Activated naive CD4-positive, alpha-beta T cell treated with anti-CD3 and anti-CD28 coated beads, Interleukin-2, amount 50 U/mL, for 24 hours (primary cell): Measurements from ENCODE around the gene C1orf21.
"Not testable (repeated sequence)": the region's sequence is repeated elsewhere in the genome, so short reads cannot be mapped to it uniquely, and the experiment has no call there.

ENCODE experiments used
- H3K27ac Mint-ChIP-seq: one replicate; pipeline ENCODE4 v1.8.0; 2021; ENCODE audit warnings: mild to moderate bottlenecking, mixed read lengths
- H3K27me3 Mint-ChIP-seq: one replicate; pipeline ENCODE4 v1.8.0; 2021; ENCODE audit warnings: mixed read lengths
- H3K36me3 Mint-ChIP-seq: one replicate; pipeline ENCODE4 v1.8.0; 2021; ENCODE audit warnings: mixed read lengths
- H3K4me1 Mint-ChIP-seq: one replicate; pipeline ENCODE4 v1.8.0; 2021; ENCODE audit warnings: mixed read lengths
- H3K4me3 Mint-ChIP-seq: one replicate; pipeline ENCODE4 v1.8.0; 2021; ENCODE audit warnings: mild to moderate bottlenecking, mixed read lengths
- H3K9me3 Mint-ChIP-seq: one replicate; pipeline ENCODE4 v1.8.0; 2021; ENCODE audit warnings: mixed read lengths

Gene C1orf21

DNA sequence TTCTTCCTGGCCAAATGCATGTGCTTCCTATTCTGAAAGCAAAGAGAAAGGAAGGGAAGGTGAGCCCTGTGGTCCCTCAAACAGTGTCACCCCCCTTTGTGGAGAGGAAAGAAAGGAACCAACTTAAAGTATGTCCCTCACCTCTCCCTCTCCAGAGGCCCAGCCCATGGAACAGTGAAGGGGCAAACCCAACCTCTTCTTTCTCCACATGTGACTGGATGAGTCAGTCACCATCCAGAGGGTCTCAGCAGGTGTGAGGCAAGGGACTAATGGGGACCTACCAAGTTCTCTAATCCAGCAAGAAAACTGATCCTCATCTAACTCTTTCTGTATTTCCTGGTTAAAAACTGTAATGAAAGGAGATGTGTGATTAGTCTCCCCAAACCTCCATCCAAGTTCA is 222.2 kb downstream of the C1orf21 start:
- H3K4me1 Mint-ChIP-seq = no peaks in the 10 kb centered on the region
- H3K4me3 Mint-ChIP-seq = no peak overlapping the region
- no peak overlapping the region for H3K27ac Mint-ChIP-seq
- no peaks in the 10 kb centered on the region for H3K36me3 Mint-ChIP-seq
- H3K27me3 Mint-ChIP-seq = peaks cover 1% of the 10 kb centered on the region
- no peaks in the 10 kb centered on the region for H3K9me3 Mint-ChIP-seq

DNA sequence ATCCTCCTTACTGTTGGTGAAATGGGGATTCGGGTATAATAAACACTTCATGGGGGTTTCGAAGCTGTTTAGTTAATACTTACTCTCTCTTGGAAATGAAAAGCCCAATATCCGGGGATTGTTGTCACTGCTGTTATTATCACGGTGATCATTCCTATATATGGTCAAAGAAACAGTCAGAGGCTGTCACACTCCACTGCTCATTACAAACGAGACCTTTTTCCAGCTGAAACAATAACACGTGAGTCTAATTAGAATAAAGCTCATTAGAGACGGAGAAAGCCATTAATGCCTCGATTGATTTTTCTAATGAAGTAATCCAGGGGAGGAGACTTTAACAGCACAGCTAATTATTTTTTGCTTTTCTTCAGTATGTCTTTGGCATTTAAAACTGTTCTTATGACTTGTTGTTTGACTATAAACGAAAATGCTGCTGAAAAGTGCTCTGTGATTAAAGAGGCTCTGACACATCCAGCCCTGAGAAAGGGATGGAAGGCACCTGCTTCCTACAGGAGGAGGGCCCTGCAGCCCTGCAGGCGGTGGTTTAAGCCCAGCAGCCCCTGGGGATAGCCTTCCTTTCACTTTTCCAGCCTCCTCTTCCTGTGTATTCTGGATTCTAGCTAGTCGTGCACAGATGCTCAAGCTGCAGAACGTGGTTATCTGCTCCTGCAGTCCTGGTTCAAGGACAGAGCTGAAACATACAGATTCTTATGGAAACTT is 224.2 kb downstream of the C1orf21 start:
- no peaks in the 10 kb centered on the region for H3K36me3 Mint-ChIP-seq
- no peak overlapping the region for H3K27ac Mint-ChIP-seq

DNA sequence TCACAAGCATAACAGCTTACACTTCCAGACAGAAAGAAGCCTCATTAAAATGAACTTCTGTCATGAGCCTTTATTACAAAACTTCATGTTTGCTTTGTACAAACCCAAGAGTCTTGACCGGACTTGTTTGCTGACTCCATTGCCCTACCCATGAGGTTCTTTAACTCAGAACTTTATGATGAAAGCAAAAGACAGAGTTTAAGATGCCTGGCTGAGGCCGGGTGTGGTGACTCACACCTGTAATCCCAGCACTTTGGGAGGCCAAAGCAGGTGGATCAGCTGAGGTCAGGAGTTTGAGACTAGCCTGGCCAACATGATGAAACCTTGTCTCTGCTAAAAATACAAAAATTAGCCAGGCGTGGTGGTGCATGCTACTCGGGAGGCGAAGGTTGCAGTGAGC is 225.4 kb downstream of the C1orf21 start:
- H3K9me3 Mint-ChIP-seq, H3K4me1 Mint-ChIP-seq, H3K27me3 Mint-ChIP-seq, H3K4me3 Mint-ChIP-seq, H3K36me3 Mint-ChIP-seq, H3K27ac Mint-ChIP-seq: not testable (repeated sequence)

More for the DNA sequence above, 224.2 kb downstream of the C1orf21 start:
- Mint-ChIP-seq H3K4me3 (no peak overlapping the region), H3K4me1 (no peaks in the 10 kb centered on the region), H3K27me3 (peaks cover 1% of the 10 kb centered on the region), H3K9me3 (no peaks in the 10 kb centered on the region)

DNA sequence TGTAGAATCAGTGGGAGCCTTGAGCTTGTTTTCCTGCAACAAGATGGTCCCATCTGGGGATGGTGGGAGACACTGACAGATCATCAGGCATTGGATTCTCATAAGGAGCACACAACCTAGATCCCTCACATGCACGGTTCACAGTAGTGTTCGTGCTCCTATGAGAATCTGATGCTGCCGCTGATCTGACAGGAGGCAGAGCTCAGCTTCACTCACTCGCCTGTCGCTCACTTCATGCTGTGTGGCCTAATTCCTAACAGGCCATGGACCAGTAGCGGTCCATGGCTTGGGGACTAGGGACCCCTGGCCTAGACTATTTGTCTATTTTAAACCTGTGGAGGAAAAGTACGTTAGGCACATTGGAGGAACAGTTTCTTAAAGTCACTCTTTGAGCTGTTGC is 227.8 kb downstream of the C1orf21 start:
- Mint-ChIP-seq H3K27ac (no peak overlapping the region), H3K4me3 (no peak overlapping the region), H3K36me3 (no peaks in the 10 kb centered on the region), H3K4me1 (no peaks in the 10 kb centered on the region), H3K27me3 (peaks cover under 1% of the 10 kb centered on the region), H3K9me3 (no peaks in the 10 kb centered on the region)

DNA sequence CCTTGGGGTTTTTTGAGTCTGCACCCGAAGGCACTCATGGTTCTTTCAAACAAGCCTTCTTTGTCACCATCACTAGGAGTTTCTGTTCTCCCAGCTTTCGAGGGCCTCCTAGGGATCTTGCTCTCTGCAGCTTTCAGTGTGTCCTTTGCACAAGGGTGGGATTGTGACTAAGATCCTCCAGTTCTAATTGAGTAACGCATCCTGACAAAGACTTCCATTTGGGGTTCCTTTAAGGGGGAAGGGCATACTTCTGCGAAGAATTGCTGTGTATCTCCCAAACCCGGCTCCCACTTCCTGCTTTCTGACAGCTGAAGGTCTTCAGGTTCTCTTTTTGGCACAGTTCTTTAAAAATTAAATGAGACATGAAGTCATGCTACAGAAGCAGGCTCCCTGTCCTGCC is 228.5 kb downstream of the C1orf21 start:
- Mint-ChIP-seq H3K4me3 (no peak overlapping the region), H3K27me3 (no peaks in the 10 kb centered on the region), H3K36me3 (no peaks in the 10 kb centered on the region), H3K9me3 (no peaks in the 10 kb centered on the region), H3K27ac (no peak overlapping the region), H3K4me1 (no peaks in the 10 kb centered on the region)

DNA sequence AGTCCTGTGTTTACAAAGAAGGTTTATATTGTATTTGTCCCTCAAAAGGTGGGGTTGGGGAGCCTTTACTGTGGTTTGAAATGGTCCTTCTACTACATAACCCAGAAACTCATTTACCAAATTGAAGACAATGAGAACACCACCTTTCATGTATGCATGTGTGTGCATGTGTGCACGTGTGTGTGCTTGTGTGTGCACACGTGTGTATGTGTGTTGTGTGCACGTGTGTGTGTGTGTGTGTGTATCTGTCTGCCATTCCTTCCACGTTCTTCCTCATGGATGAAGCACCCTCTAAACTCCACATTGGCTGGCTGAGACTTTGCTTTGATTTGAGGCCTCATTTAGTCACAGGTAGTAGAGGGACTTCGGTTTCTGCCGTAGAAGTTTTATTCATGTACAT is 229.7 kb downstream of the C1orf21 start:
- H3K27me3 Mint-ChIP-seq = no peaks in the 10 kb centered on the region
- H3K36me3 Mint-ChIP-seq = no peaks in the 10 kb centered on the region
- no peak overlapping the region for H3K27ac Mint-ChIP-seq
- no peaks in the 10 kb centered on the region for H3K4me1 Mint-ChIP-seq
- no peak overlapping the region for H3K4me3 Mint-ChIP-seq
- H3K9me3 Mint-ChIP-seq = no peaks in the 10 kb centered on the region

DNA sequence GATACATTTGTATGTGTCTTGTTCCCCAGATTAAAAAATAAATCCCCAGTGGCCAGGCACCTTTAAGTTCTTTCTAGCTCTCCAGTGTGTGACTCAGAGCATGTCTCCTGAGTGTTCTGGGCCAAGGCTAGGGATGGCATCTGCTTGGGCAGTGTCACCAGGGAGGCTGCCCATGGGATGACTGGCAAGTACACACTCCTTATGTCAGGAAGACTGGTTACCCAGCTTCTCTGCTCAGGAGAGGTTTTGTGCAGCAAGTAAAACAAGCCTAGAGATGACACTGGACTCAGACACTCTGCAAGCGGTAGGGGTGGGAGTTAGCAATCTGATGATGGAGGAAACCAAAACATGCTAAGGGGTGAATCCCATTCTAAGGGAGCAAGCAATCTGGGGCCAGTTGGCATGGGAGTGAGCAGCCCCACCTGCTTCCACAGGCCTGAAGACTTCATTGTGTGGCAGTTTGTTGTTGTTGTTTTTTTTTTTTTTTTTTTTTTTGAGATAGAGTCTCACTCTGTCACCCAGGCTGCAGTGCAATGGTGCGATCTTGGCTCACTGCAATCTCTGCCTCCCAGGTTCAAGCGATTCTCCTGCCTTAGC is 230.7 kb downstream of the C1orf21 start:
- no peak overlapping the region for H3K27ac Mint-ChIP-seq
- no peak overlapping the region for H3K4me3 Mint-ChIP-seq

DNA sequence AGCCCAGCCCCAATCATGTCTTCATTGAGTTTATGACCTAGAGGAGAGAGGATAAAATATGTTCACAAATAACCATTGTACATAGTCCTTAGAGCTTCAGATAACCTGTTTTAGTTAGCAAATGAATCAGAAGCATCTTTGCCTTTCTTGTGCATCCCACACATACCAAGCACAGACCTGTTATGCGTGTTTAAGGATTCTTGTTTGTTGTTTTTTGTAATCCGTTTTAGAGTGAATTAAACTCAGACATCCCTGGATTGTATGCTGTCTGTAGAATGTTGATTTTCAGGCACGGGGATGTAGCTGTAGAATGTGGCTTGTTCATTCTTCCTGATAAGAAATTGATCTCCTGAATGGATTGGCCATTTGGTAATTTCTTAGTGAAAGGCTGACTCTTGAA is 232.0 kb downstream of the C1orf21 start:
- Mint-ChIP-seq H3K36me3 (no peaks in the 10 kb centered on the region), H3K4me3 (no peak overlapping the region), H3K27me3 (no peaks in the 10 kb centered on the region), H3K4me1 (no peaks in the 10 kb centered on the region), H3K27ac (no peak overlapping the region), H3K9me3 (no peaks in the 10 kb centered on the region)

More for the DNA sequence above, 230.7 kb downstream of the C1orf21 start:
- no peaks in the 10 kb centered on the region for H3K4me1 Mint-ChIP-seq
- H3K36me3 Mint-ChIP-seq = no peaks in the 10 kb centered on the region
- no peaks in the 10 kb centered on the region for H3K27me3 Mint-ChIP-seq
- H3K9me3 Mint-ChIP-seq = no peaks in the 10 kb centered on the region

DNA sequence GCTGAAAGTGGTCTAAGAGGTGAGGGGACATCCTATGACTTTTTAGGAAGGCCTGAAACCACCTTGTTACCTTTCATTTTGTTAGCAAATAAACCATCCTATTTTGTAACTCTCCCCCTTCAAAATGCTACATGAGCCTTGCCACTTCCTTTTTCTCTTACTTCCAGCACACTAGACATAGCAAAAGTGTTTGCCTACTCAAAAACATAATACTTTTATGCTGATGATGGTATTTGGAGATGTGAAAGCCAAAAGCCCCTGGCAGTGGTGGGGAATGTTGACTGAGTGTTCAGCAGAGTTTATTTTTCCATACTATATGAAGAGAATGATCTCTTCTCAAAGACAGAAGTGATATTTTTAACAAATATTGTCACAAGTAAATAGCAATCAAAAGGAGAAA is 233.6 kb downstream of the C1orf21 start:
- Mint-ChIP-seq H3K4me3 (no peak overlapping the region), H3K36me3 (no peaks in the 10 kb centered on the region), H3K9me3 (no peaks in the 10 kb centered on the region), H3K27me3 (peaks cover 2% of the 10 kb centered on the region), H3K27ac (no peak overlapping the region), H3K4me1 (no peaks in the 10 kb centered on the region)

DNA sequence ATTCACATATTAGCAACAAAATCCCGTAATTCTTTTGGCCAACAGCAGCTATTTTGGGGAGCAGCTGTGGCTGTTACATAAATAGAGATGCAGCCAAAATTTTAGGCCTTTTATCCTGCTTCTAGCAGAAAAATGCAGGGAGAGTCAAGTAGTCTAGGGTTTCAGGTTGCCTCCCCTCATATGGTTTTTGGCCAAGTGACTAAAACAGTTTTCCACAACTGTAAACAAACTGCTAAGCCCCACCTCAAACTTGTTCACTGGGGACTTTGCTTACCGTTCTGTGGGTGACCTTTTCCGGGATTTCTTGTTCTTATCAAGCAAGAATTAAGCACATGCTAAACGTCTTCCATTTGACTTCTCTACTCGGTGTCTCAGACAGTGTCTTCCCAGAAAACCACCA is 234.4 kb downstream of the C1orf21 start:
- Mint-ChIP-seq H3K27me3 (peaks cover 2% of the 10 kb centered on the region), H3K36me3 (no peaks in the 10 kb centered on the region), H3K4me3 (no peak overlapping the region), H3K9me3 (no peaks in the 10 kb centered on the region), H3K27ac (no peak overlapping the region), H3K4me1 (no peaks in the 10 kb centered on the region)

DNA sequence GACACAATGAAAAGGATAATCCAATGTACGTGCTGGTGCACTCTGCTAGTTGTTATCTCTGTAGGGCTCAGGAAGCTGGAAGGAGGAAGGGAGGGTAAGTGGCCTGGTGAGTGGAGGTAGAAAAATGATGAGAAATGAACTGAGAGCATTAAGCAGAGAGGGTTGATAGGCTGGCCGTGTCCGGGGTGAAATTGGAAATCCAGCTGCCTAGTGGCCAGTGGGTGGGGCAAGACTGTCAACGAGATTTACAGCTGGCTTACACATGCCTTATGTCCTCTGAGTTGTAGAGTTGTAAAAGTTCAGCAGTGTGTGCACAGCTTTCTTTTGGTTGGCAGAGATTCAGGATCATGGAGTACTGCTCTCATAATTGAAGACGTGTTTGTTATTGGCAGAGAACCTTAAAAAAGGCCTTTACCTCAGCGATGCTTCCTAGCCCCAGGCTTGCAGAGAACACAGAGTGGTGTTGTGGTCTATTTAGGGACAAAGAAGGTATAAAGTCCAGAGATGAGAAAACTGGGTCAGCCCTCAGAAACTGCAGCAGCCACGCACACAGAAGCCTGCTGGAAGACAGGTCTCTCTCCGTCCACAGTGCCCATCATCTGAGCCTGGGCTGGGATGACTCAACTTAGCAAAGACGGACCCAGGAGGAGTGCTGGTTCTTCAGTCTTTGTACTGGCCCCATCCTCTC is 235.5 kb downstream of the C1orf21 start:
- Mint-ChIP-seq H3K27me3 (peaks cover 2% of the 10 kb centered on the region), H3K36me3 (no peaks in the 10 kb centered on the region), H3K4me1 (no peaks in the 10 kb centered on the region), H3K27ac (no peak overlapping the region), H3K4me3 (no peak overlapping the region), H3K9me3 (no peaks in the 10 kb centered on the region)

DNA sequence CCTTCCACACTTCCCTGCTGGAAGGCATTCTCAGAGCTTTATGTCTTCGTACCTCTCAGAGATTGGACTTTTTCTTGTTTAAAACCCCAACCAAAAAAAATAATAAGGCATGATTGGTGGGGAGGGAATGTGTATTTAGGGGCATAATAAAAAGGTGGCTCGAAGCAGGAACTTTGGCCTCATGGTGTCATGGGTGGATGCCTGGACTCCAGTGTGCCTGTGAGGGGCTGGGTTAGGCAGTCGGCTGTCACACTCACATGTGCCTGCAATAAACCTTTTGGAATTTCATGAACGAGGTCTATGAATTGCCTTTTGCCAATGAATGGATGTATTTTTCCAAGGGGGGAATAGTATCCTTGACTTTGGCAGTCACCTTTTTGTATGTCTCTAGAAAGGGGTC is 236.6 kb downstream of the C1orf21 start:
- H3K9me3 Mint-ChIP-seq = no peaks in the 10 kb centered on the region
- H3K27ac Mint-ChIP-seq = no peak overlapping the region
- H3K4me1 Mint-ChIP-seq = no peaks in the 10 kb centered on the region
- H3K27me3 Mint-ChIP-seq = peaks cover 2% of the 10 kb centered on the region
- H3K36me3 Mint-ChIP-seq = no peaks in the 10 kb centered on the region
- H3K4me3 Mint-ChIP-seq = no peak overlapping the region

DNA sequence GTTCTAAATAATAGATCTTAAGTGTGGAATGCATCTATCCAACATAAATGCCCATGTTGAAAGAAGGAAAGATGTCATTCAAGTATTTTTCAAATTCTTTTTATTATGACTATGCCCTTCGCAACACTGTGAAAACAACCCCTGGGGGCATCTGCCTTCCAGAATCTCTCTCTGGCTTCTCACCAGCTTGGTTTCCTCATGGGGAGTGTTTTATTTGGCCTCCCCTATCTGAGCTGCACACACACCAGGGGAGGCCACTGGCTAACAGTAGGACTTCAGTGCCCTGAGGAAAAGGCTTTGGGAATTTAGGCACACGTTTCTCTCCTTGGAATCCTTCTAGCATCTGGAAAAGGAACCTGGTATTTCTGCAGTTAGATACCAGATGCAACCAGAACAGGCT is 237.2 kb downstream of the C1orf21 start:
- H3K4me3 Mint-ChIP-seq = no peak overlapping the region
- no peaks in the 10 kb centered on the region for H3K36me3 Mint-ChIP-seq
- H3K27ac Mint-ChIP-seq = no peak overlapping the region
- H3K27me3 Mint-ChIP-seq = peaks cover 2% of the 10 kb centered on the region
- no peaks in the 10 kb centered on the region for H3K9me3 Mint-ChIP-seq
- no peaks in the 10 kb centered on the region for H3K4me1 Mint-ChIP-seq

DNA sequence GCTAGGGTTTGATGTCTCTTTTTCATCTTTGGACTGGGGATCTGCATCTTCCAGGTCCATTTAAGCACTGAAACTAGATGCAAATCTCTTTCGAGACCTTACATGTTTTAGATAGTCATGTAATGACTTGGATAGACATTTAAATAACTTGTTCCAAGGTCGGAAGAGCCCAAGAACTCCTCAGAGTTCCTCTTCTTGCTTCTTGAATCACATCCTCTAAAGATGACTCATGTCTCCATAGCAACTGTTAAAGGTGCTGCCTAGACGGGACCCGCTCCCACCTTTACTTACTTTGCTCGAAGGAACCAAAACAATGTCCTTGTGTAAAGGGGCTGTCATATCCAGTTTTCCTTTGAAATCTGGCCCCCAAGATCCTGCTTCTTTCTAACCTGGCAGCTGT is 237.8 kb downstream of the C1orf21 start:
- no peaks in the 10 kb centered on the region for H3K4me1 Mint-ChIP-seq
- no peaks in the 10 kb centered on the region for H3K9me3 Mint-ChIP-seq
- H3K27ac Mint-ChIP-seq = no peak overlapping the region

DNA sequence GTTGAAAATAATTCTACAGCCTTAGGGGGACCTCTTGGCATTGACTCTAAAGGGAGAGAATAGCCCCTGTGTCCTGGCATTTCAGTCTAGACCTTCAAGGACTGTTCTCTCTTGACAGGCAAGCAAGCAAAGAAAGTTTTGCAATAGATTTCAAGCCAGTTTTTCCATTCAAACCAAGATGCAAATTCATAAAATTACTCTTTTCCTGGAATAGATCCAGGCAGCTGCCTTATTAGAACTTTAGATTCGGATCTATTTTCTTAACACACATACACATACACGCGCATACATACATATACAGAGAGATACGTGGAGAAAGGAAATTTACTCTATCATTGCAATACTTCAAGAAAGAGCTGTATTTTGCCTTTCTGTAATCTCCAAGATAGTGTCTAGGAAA is 238.4 kb downstream of the C1orf21 start:
- H3K27ac Mint-ChIP-seq = no peak overlapping the region
- no peaks in the 10 kb centered on the region for H3K36me3 Mint-ChIP-seq
- H3K9me3 Mint-ChIP-seq = no peaks in the 10 kb centered on the region
- H3K4me3 Mint-ChIP-seq = no peak overlapping the region
- H3K4me1 Mint-ChIP-seq = no peaks in the 10 kb centered on the region
- peaks cover 2% of the 10 kb centered on the region for H3K27me3 Mint-ChIP-seq

More for the DNA sequence above, 237.8 kb downstream of the C1orf21 start:
- peaks cover 2% of the 10 kb centered on the region for H3K27me3 Mint-ChIP-seq
- H3K36me3 Mint-ChIP-seq = no peaks in the 10 kb centered on the region
- no peak overlapping the region for H3K4me3 Mint-ChIP-seq
